Hepatocyte (in vitro differentiated cells): Measurements from ENCODE around the gene B4GALT5. TPM values are rescaled to one million over a fixed set of nuclear protein-coding genes. Genes with fewer than 3 reads are reported as not detected.
A peak's percentile ranks its signal among the peaks of the same experiment; 100 is the strongest.

Source experiments
- DNase-seq: peaks from one replicate; pipeline ENCODE4 v3.0.0-alpha.2; 2016; ENCODE audit warnings: low spot score
- H2AFZ ChIP-seq: fragments of 200-600 bp; sonication (generic); 2 replicates; pipeline ENCODE4 v1.6.0; 2016; ENCODE audit warnings: antibody characterized with exemption, mild to moderate bottlenecking
- H3K27ac ChIP-seq: fragments of 200-600 bp; sonication (generic); 2 replicates; pipeline ENCODE4 v1.5.1; 2016; ENCODE audit warnings: mild to moderate bottlenecking
- H3K27me3 ChIP-seq: fragments of 200-600 bp; sonication (generic); 2 replicates; pipeline ENCODE4 v1.6.1; 2016
- H3K36me3 ChIP-seq: fragments of 200-600 bp; sonication (generic); replicated peaks from 2 replicates; pipeline ENCODE4 v1.5.1; 2016; ENCODE audit warnings: low read depth; ENCODE audit not compliant: insufficient read depth
- H3K4me1 ChIP-seq: fragments of 200-600 bp; sonication (generic); 2 replicates; pipeline ENCODE4 v1.5.1; 2016; ENCODE audit warnings: mild to moderate bottlenecking, moderate library complexity; ENCODE audit not compliant: insufficient read depth
- H3K4me2 ChIP-seq: fragments of 200-600 bp; sonication (generic); 2 replicates; pipeline ENCODE4 v1.6.0; 2016
- H3K4me3 ChIP-seq: fragments of 200-600 bp; sonication (generic); 2 replicates; pipeline ENCODE4 v1.5.1; 2016; ENCODE audit warnings: mild to moderate bottlenecking
- H3K79me2 ChIP-seq: fragments of 200-600 bp; sonication (generic); 2 replicates; pipeline ENCODE4 v1.6.0; 2017; ENCODE audit warnings: mild to moderate bottlenecking
- H3K9me2 ChIP-seq: fragments of 200-600 bp; sonication (generic); replicated peaks from 2 replicates; pipeline ENCODE4 v1.6.0; 2017; ENCODE audit warnings: mild to moderate bottlenecking; ENCODE audit not compliant: insufficient read depth
- H3K9me3 ChIP-seq: fragments of 200-600 bp; sonication (generic); 2 replicates; pipeline ENCODE4 v1.5.1; 2016; ENCODE audit warnings: low read depth, mild to moderate bottlenecking
- H4K20me1 ChIP-seq: fragments of 200-600 bp; sonication (generic); 2 replicates; pipeline ENCODE4 v1.6.0; 2016; ENCODE audit warnings: mild to moderate bottlenecking; ENCODE audit not compliant: insufficient read depth, poor library complexity, severe bottlenecking
- EZH2 ChIP-seq: fragments of 200-600 bp; sonication (generic); IDR thresholded peaks from 2 replicates; pipeline ENCODE4 v1.6.1; 2016; ENCODE audit warnings: antibody characterized with exemption, mild to moderate bottlenecking, borderline replicate concordance
- EZH2phosphoT487 ChIP-seq: fragments of 200-600 bp; sonication (generic); IDR thresholded peaks from one replicate; pipeline ENCODE4 v1.6.1; 2018; ENCODE audit warnings: antibody characterized with exemption, mild to moderate bottlenecking, low read depth, moderate library complexity; ENCODE audit not compliant: unreplicated experiment, severe bottlenecking
- WGBS: methylation state at CpG from one replicate; pipeline ENCODE4 v1.1.6; 2016; ENCODE audit warnings: low lambda C conversion rate; ENCODE audit errors: missing lambda C conversion rate; 5-methylcytosine and 5-hydroxymethylcytosine counted together
- polyA plus RNA-seq: library from polyadenylated mRNA; unstranded; fragments of >200 nt; fragmentation: Nextera tagmentation; extraction: Ambion mirVana; gene quantifications from 2 replicates; pipeline ENCODE4 v1.2.1, GENCODE V29; 2016
- small RNA-seq: library from RNA; depleted of rRNA; stranded (forward); fragments of <200 nt; gene quantifications from one replicate; pipeline ENCODE3, GENCODE V24; 2014
- total RNA-seq: library from RNA; depleted of rRNA; stranded (reverse); fragments of >200 nt; gene quantifications from 2 replicates; pipeline ENCODE4 v1.2.3, GENCODE V29; 2014
- TF ChIP-seq, protein P1 (sequence below): fragments of 200-600 bp; sonication (generic); IDR thresholded peaks from 2 replicates; pipeline ENCODE4 v1.5.1; 2016; ENCODE audit warnings: antibody characterized with exemption, mild to moderate bottlenecking; ENCODE audit not compliant: poor library complexity

The B4GALT5 gene
- total and polyA plus RNA-seq, 2 experiments from 2014 or later, result 12.9 to 41.8 TPM

GRCh38 chr20:49583343-49583668 lies 130.4 kb downstream of the B4GALT5 start:
- H3K27me3 ChIP-seq, result no peaks in the 10 kb centered on the region
- 80% methylated on average over 4 of the region's 4 CpGs for WGBS
- TF ChIP-seq, protein P1, sequence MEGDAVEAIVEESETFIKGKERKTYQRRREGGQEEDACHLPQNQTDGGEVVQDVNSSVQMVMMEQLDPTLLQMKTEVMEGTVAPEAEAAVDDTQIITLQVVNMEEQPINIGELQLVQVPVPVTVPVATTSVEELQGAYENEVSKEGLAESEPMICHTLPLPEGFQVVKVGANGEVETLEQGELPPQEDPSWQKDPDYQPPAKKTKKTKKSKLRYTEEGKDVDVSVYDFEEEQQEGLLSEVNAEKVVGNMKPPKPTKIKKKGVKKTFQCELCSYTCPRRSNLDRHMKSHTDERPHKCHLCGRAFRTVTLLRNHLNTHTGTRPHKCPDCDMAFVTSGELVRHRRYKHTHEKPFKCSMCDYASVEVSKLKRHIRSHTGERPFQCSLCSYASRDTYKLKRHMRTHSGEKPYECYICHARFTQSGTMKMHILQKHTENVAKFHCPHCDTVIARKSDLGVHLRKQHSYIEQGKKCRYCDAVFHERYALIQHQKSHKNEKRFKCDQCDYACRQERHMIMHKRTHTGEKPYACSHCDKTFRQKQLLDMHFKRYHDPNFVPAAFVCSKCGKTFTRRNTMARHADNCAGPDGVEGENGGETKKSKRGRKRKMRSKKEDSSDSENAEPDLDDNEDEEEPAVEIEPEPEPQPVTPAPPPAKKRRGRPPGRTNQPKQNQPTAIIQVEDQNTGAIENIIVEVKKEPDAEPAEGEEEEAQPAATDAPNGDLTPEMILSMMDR, result no peak
- TF ChIP-seq EZH2 (no peak), EZH2phosphoT487 (no peak)
- peak overlapping the region; percentile 39 for H3K4me2 ChIP-seq
- no peaks in the 10 kb centered on the region for H4K20me1 ChIP-seq
- no peaks in the 10 kb centered on the region for H3K36me3 ChIP-seq
- H3K27ac ChIP-seq, result peak overlapping the region; percentile 99
- H3K4me3 ChIP-seq, result no peak overlapping the region
- H2AFZ ChIP-seq, result no peak overlapping the region
- H3K9me3 ChIP-seq, result no peaks in the 10 kb centered on the region
- H3K4me1 ChIP-seq, result peaks cover 53% of the 10 kb centered on the region
- no peaks in the 10 kb centered on the region for H3K79me2 ChIP-seq
- H3K9me2 ChIP-seq, result no peaks in the 10 kb centered on the region
- DNase-seq, result no peak

Small RNA genes lying within 50 kb of the gene (small RNA-seq; reads per million reads assigned to genes)
- gene RN7SL197P, result not detected
- gene SNRPFP1, result not detected

Other genes starting within 250 kb of the B4GALT5 start
- gene KCNB1, start 231.2 kb downstream of the B4GALT5 start, total RNA-seq, result 0.37 and 0.44 TPM in 2 replicates
- 1.0 and 1.5 TPM in 2 replicates for gene KCNB1, start 231.2 kb downstream of the B4GALT5 start, polyA plus RNA-seq
- gene PTGIS, start 145.7 kb downstream of the B4GALT5 start, total RNA-seq, result 22.5 and 26.1 TPM in 2 replicates
- gene PTGIS, start 145.7 kb downstream of the B4GALT5 start, polyA plus RNA-seq, result 25.4 and 27.4 TPM in 2 replicates
- 6.7 and 10.4 TPM in 2 replicates for gene SLC9A8, start 99.0 kb upstream of the B4GALT5 start, total RNA-seq
- gene SLC9A8, start 99.0 kb upstream of the B4GALT5 start, polyA plus RNA-seq, result 4.9 and 8.2 TPM in 2 replicates
- 4.9 and 5.9 TPM in 2 replicates for gene SPATA2, start 201.7 kb upstream of the B4GALT5 start, total RNA-seq
- 9.6 and 10.1 TPM in 2 replicates for gene SPATA2, start 201.7 kb upstream of the B4GALT5 start, polyA plus RNA-seq
- gene RNF114, start 222.5 kb upstream of the B4GALT5 start, total RNA-seq, result 67.1 and 93.7 TPM in 2 replicates
- 64.8 and 65.8 TPM in 2 replicates for gene RNF114, start 222.5 kb upstream of the B4GALT5 start, polyA plus RNA-seq